Central memory CD8-positive, alpha-beta T cell (primary cell): ENCODE data around the gene SPZ1.
"Not testable (repeated sequence)": the region's sequence is repeated elsewhere in the genome, so short reads cannot be mapped to it uniquely, and the experiment has no call there.

Source experiments
- ATAC-seq: fragments of 150-1000 bp; cut with Tn5 transposase; replicated peaks from 2 replicates; pipeline ENCODE4 v1.10.0; 2022; ENCODE audit warnings: mild to moderate bottlenecking, moderate FRiP score, moderate number of reproducible peaks; ENCODE audit not compliant: poor library complexity, severe bottlenecking; ENCODE audit errors: extremely low read depth
- DNase-seq, 2 donors: peaks; one replicate each; pipeline ENCODE4 v3.0.0; 2021; ENCODE audit warnings: low spot score in 2 of 2
- H3K27ac Mint-ChIP-seq: one replicate; pipeline ENCODE4 v1.8.0; 2022; ENCODE audit warnings: low read depth, mild to moderate bottlenecking, moderate library complexity, mixed read lengths
- H3K27me3 Mint-ChIP-seq: one replicate; pipeline ENCODE4 v1.8.0; 2022; ENCODE audit warnings: mixed read lengths
- H3K36me3 Mint-ChIP-seq: one replicate; pipeline ENCODE4 v1.8.0; 2022; ENCODE audit warnings: mild to moderate bottlenecking, moderate library complexity, mixed read lengths; ENCODE audit not compliant: insufficient read depth
- H3K4me1 Mint-ChIP-seq: one replicate; pipeline ENCODE4 v1.8.0; 2022; ENCODE audit warnings: mixed read lengths
- H3K4me3 Mint-ChIP-seq: one replicate; pipeline ENCODE4 v1.8.0; 2022; ENCODE audit warnings: mild to moderate bottlenecking, moderate library complexity, mixed read lengths
- H3K9me3 Mint-ChIP-seq: one replicate; pipeline ENCODE4 v1.8.0; 2022; ENCODE audit warnings: mixed read lengths

The SPZ1 gene

DNA sequence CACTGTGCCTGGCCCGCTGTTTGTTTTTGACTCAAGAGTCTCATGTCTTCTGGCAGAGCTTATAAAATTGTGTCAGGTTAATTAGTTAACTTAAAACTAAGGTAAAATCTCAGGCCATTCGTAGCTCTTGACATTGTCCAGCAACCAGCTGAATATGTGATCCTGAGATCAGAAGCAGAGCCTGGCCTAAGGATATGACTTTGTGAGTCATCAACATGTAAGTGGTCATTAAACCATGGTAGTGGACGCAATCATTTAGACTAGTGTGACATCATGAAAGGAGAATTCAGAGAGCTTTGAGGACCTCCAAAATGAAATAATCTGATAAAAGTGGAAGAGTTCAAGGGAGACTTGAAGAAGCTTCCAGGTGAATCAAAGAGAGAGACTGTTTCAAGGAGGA is 23.3 kb downstream of the SPZ1 start:
- H3K4me3 Mint-ChIP-seq, result no peak overlapping the region
- no peaks in the 10 kb centered on the region for H3K4me1 Mint-ChIP-seq
- ATAC-seq, result no peak
- peaks cover 2% of the 10 kb centered on the region for H3K36me3 Mint-ChIP-seq
- H3K9me3 Mint-ChIP-seq, result no peaks in the 10 kb centered on the region
- H3K27me3 Mint-ChIP-seq, result peaks cover 39% of the 10 kb centered on the region
- H3K27ac Mint-ChIP-seq, result no peak overlapping the region
- no peak for DNase-seq

- H3K27ac Mint-ChIP-seq, result no peak overlapping the region
- ATAC-seq (peak; percentile 36), DNase-seq (no peak)
- no peak overlapping the region for H3K4me3 Mint-ChIP-seq
- peaks cover 21% of the 10 kb centered on the region for H3K27me3 Mint-ChIP-seq
- no peaks in the 10 kb centered on the region for H3K4me1 Mint-ChIP-seq
- no peaks in the 10 kb centered on the region for H3K9me3 Mint-ChIP-seq
- H3K36me3 Mint-ChIP-seq, result peaks cover 2% of the 10 kb centered on the region
Measured at GRCh38 chr5:80346055-80346454, 26.3 kb downstream of the SPZ1 start.

- ATAC-seq, result no peak
- Mint-ChIP-seq H3K4me1 (no peaks in the 10 kb centered on the region), H3K27ac (no peak overlapping the region), H3K9me3 (no peaks in the 10 kb centered on the region), H3K4me3 (no peak overlapping the region), H3K36me3 (peaks cover 2% of the 10 kb centered on the region), H3K27me3 (peaks cover 18% of the 10 kb centered on the region)
- DNase-seq, result no peak
Measured at GRCh38 chr5:80348171-80348570, 28.4 kb downstream of the SPZ1 start.

DNA sequence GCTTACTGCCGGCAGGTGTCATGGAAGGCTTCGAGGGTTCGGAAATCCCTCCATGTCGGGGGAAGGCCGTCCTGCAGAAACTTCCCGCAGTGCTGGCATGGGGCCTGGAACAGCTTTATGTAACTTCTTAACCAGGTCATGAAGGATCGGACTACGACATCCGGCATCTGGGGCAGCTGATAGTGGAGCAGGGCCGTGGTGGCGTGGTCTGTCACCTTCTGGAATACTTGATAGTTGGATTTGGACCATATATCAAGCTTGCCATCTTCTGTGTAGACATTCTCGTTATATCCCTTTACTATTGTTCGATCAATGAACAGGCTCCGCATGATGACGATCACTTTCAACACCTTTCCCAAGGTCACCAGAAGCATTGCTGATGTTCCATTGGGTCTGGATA is 31.2 kb downstream of the SPZ1 start:
- H3K27me3 Mint-ChIP-seq, result peaks cover 11% of the 10 kb centered on the region
- H3K9me3 Mint-ChIP-seq, result not testable (repeated sequence)

DNA sequence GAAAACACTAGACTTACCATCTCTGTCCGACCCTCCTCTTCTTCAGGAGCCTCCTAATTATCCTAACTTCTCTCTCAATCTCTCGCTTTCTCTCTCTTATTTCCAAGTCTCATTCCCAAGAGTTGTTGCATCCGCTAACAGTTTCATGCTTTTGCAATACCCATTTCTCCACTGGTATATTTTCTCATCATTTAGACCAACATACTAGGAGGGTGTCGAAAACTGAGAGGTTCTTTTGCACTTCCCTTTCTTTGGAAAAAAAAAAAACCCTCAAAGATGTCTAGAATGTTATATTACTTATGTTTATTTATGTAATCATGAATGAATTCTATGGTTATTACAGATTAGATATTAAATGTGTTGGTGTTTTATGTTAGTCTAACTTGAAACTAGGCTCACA is 35.9 kb downstream of the SPZ1 start:
- Mint-ChIP-seq H3K4me3 (no peak overlapping the region), H3K36me3 (no peaks in the 10 kb centered on the region), H3K27ac (no peak overlapping the region), H3K4me1 (peaks cover 5% of the 10 kb centered on the region), H3K27me3 (peaks cover 11% of the 10 kb centered on the region), H3K9me3 (no peaks in the 10 kb centered on the region)
- no peak for DNase-seq
- ATAC-seq, result no peak

More for the DNA sequence above, 31.2 kb downstream of the SPZ1 start:
- H3K27ac Mint-ChIP-seq, DNase-seq, H3K4me3 Mint-ChIP-seq, H3K4me1 Mint-ChIP-seq, ATAC-seq, H3K36me3 Mint-ChIP-seq: not testable (repeated sequence)

- Mint-ChIP-seq H3K4me1 (peaks cover 5% of the 10 kb centered on the region), H3K36me3 (no peaks in the 10 kb centered on the region), H3K27ac (no peak overlapping the region), H3K9me3 (no peaks in the 10 kb centered on the region), H3K27me3 (no peaks in the 10 kb centered on the region), H3K4me3 (no peak overlapping the region)
- DNase-seq (no peak), ATAC-seq (no peak)
Measured at GRCh38 chr5:80357671-80358070, 37.9 kb downstream of the SPZ1 start.

- DNase-seq, result no peak
- Mint-ChIP-seq H3K27ac (no peak overlapping the region), H3K9me3 (no peaks in the 10 kb centered on the region), H3K36me3 (no peaks in the 10 kb centered on the region), H3K4me1 (no peaks in the 10 kb centered on the region), H3K27me3 (peaks cover 14% of the 10 kb centered on the region), H3K4me3 (no peak overlapping the region)
- no peak for ATAC-seq
Measured at GRCh38 chr5:80360914-80361444, 41.2 kb downstream of the SPZ1 start.

- DNase-seq (no peak), ATAC-seq (no peak)
- H3K27me3 Mint-ChIP-seq, result peaks cover 19% of the 10 kb centered on the region
- H3K27ac Mint-ChIP-seq, result no peak overlapping the region
- no peak overlapping the region for H3K4me3 Mint-ChIP-seq
- no peaks in the 10 kb centered on the region for H3K4me1 Mint-ChIP-seq
- H3K9me3 Mint-ChIP-seq, result no peaks in the 10 kb centered on the region
- H3K36me3 Mint-ChIP-seq, result no peaks in the 10 kb centered on the region
Measured at GRCh38 chr5:80364892-80365291, 45.1 kb downstream of the SPZ1 start.

GRCh38 chr5:80368661-80369480 is 49.1 kb downstream of the SPZ1 start:
- no peaks in the 10 kb centered on the region for H3K4me1 Mint-ChIP-seq
- H3K9me3 Mint-ChIP-seq, result no peaks in the 10 kb centered on the region
- no peak overlapping the region for H3K27ac Mint-ChIP-seq
- DNase-seq (no peak), ATAC-seq (no peak)
- H3K36me3 Mint-ChIP-seq, result no peaks in the 10 kb centered on the region
- peaks cover 50% of the 10 kb centered on the region for H3K27me3 Mint-ChIP-seq
- H3K4me3 Mint-ChIP-seq, result no peak overlapping the region

- Mint-ChIP-seq H3K27me3 (peaks cover 49% of the 10 kb centered on the region), H3K4me1 (no peaks in the 10 kb centered on the region)
Measured at GRCh38 chr5:80369521-80369920, 49.7 kb downstream of the SPZ1 start.

GRCh38 chr5:80370390-80370789 is 50.6 kb downstream of the SPZ1 start:
- peaks cover 40% of the 10 kb centered on the region for H3K27me3 Mint-ChIP-seq
- no peak overlapping the region for H3K27ac Mint-ChIP-seq
- no peaks in the 10 kb centered on the region for H3K36me3 Mint-ChIP-seq
- ATAC-seq, result no peak
- H3K4me3 Mint-ChIP-seq, result no peak overlapping the region
- no peaks in the 10 kb centered on the region for H3K4me1 Mint-ChIP-seq
- no peak for DNase-seq
- H3K9me3 Mint-ChIP-seq, result no peaks in the 10 kb centered on the region

More at GRCh38 chr5:80369521-80369920, 49.7 kb downstream of the SPZ1 start:
- ATAC-seq (no peak), DNase-seq (no peak)
- no peak overlapping the region for H3K27ac Mint-ChIP-seq
- no peaks in the 10 kb centered on the region for H3K9me3 Mint-ChIP-seq
- no peak overlapping the region for H3K4me3 Mint-ChIP-seq
- H3K36me3 Mint-ChIP-seq, result no peaks in the 10 kb centered on the region
